Measurements from ENCODE around the gene BTN2A1. TPM values are rescaled to one million over a fixed set of nuclear protein-coding genes. Genes with fewer than 3 reads are reported as not detected.

The BTN2A1 gene
- total RNA-seq, 1 donor from 2014 or later: 6.1 TPM

GRCh38 chr6:26491604-26492003 lies 33.8 kb downstream of the BTN2A1 start:
- DNase-seq (ENCODE audit: low read depth): no peak
- TF ChIP-seq CTCF (conservative IDR thresholded peaks at IDR 0.05; ENCODE audit: low read depth, low read length): no peak
- no peak overlapping the region for H3K4me3 ChIP-seq (ENCODE audit: low read depth, low read length)

GRCh38 chr6:26493258-26493657 lies 35.5 kb downstream of the BTN2A1 start:
- TF ChIP-seq CTCF (conservative IDR thresholded peaks at IDR 0.05; ENCODE audit: low read depth, low read length): peak; percentile 32
- H3K4me3 ChIP-seq (ENCODE audit: low read depth, low read length): no peak overlapping the region
- no peak for DNase-seq (ENCODE audit: low read depth)

GRCh38 chr6:26494117-26494516 lies 36.4 kb downstream of the BTN2A1 start:
- no peak overlapping the region for H3K4me3 ChIP-seq (ENCODE audit: low read depth, low read length)
- DNase-seq (ENCODE audit: low read depth): no peak
- TF ChIP-seq CTCF (conservative IDR thresholded peaks at IDR 0.05; ENCODE audit: low read depth, low read length): no peak

GRCh38 chr6:26495281-26495680 lies 37.5 kb downstream of the BTN2A1 start:
- DNase-seq (ENCODE audit: low read depth): no peak
- no peak overlapping the region for H3K4me3 ChIP-seq (ENCODE audit: low read depth, low read length)
- no peak for TF ChIP-seq CTCF (conservative IDR thresholded peaks at IDR 0.05; ENCODE audit: low read depth, low read length)

GRCh38 chr6:26497610-26498009 lies 39.9 kb downstream of the BTN2A1 start:
- TF ChIP-seq CTCF (conservative IDR thresholded peaks at IDR 0.05; ENCODE audit: low read depth, low read length): no peak
- DNase-seq (ENCODE audit: low read depth): no peak

GRCh38 chr6:26500102-26500501 lies 42.3 kb downstream of the BTN2A1 start, which contains the start of gene BTN1A1:
Gene BTN1A1 (plus strand): TSS chr6:26500303. CDS start chr6:26501287, 984 bp downstream.
- H3K4me3 ChIP-seq (ENCODE audit: low read depth, low read length): no peak within 1 kb of the TSS
- no peak for DNase-seq (ENCODE audit: low read depth)
- no peak for TF ChIP-seq CTCF (conservative IDR thresholded peaks at IDR 0.05; ENCODE audit: low read depth, low read length)

More at GRCh38 chr6:26497610-26498009, 39.9 kb downstream of the BTN2A1 start:
- H3K4me3 ChIP-seq (ENCODE audit: low read depth, low read length): no peak overlapping the region

GRCh38 chr6:26501482-26501986 lies 43.8 kb downstream of the BTN2A1 start:
- TF ChIP-seq CTCF (conservative IDR thresholded peaks at IDR 0.05; ENCODE audit: low read depth, low read length): no peak
- peak overlapping the region; percentile 30 for H3K4me3 ChIP-seq (ENCODE audit: low read depth, low read length)

More at GRCh38 chr6:26501482-26501986, 43.8 kb downstream of the BTN2A1 start:
- DNase-seq (ENCODE audit: low read depth): no peak

Measured in epithelial cell of proximal tubule (primary cell).